Body of pancreas (tissue), 4 donors: ENCODE data around the gene ZNF543. TPM values are rescaled to one million over a fixed set of nuclear protein-coding genes. Genes with fewer than 3 reads are reported as not detected.
"Not testable (repeated sequence)": the region's sequence is repeated elsewhere in the genome, so short reads cannot be mapped to it uniquely, and the experiment has no call there.

Experiments used
- ATAC-seq: fragments of 150-250 bp; one replicate; pipeline ENCODE4 v1.9.1; 2016
- DNase-seq, 4 donors: peaks; one replicate each; pipeline ENCODE4 v3.0.0-alpha.2; 2019
- H3K27ac ChIP-seq, 4 donors: fragments of 200-600 bp; sonication (generic); 1 replicate in 3 of 4; 2 replicates in 1 of 4; pipeline versions ENCODE4 v1.5.1 to v1.6.1; 2016 to 2019; ENCODE audit warnings: mild to moderate bottlenecking in 1 of 4, mixed read lengths in 1 of 4, moderate library complexity in 1 of 4
- H3K27me3 ChIP-seq, 2 donors: fragments of 200-600 bp; sonication (generic); one replicate each; pipeline ENCODE4 v1.6.0; 2016; ENCODE audit warnings: mild to moderate bottlenecking in 1 of 2
- H3K36me3 ChIP-seq, 2 donors: fragments of 200-600 bp; sonication (generic); replicated peaks in 1 of 2; 2 replicates each; pipeline ENCODE4 v1.5.1; 2016; ENCODE audit warnings: low read depth in 2 of 2; ENCODE audit not compliant: insufficient read depth in 1 of 2
- H3K4me1 ChIP-seq: fragments of 200-600 bp; sonication (generic); one replicate; pipeline ENCODE4 v1.6.0; 2016
- H3K4me3 ChIP-seq, 2 donors: fragments of 200-600 bp; sonication (generic); 1 replicate in 1 of 2; 2 replicates in 1 of 2; pipeline ENCODE4 v1.5.1; 2016 to 2019
- H3K9me3 ChIP-seq, 3 donors: fragments of 200-600 bp; sonication (generic); 1 replicate in 2 of 3; 2 replicates in 1 of 3; pipeline ENCODE4 v1.5.1; 2016
- POLR2A ChIP-seq, 3 donors: fragments of 450-650 bp; IDR thresholded peaks; one replicate each; pipeline ENCODE4 v1.6.1; 2016; ENCODE audit warnings: antibody characterized with exemption in 3 of 3, mild to moderate bottlenecking in 2 of 3
- WGBS, 2 donors: methylation state at CpG; one replicate each; pipeline ENCODE4 v1.1.5; 2017; 5-methylcytosine and 5-hydroxymethylcytosine counted together
- intact Hi-C: fragments of 100-400 bp; cut with DNase I; formaldehyde crosslinking; loops from one replicate; pipeline ENCODE4 v1.15.1; 2023
- total RNA-seq, 2 donors: library from RNA; depleted of rRNA; stranded (reverse); fragments of >200 nt; gene quantifications; one replicate each; pipeline ENCODE4 v1.1.0, GENCODE V29; 2016
- TF ChIP-seq, protein P1 (sequence below), 7 experiments: fragments of 450-650 bp in 4 of 7; fragments of 200-600 bp in 3 of 7; sonication (generic) in 3 of 7; IDR thresholded peaks; one replicate each; pipeline ENCODE4 v1.5.1; 2016 to 2019; ENCODE audit warnings: antibody characterized with exemption in 7 of 7

ZNF543 gene
- total RNA-seq = 1 to 10 TPM in 1 of 2 donors, under 1 TPM in 1; 0.33 to 3.9 TPM

DNA sequence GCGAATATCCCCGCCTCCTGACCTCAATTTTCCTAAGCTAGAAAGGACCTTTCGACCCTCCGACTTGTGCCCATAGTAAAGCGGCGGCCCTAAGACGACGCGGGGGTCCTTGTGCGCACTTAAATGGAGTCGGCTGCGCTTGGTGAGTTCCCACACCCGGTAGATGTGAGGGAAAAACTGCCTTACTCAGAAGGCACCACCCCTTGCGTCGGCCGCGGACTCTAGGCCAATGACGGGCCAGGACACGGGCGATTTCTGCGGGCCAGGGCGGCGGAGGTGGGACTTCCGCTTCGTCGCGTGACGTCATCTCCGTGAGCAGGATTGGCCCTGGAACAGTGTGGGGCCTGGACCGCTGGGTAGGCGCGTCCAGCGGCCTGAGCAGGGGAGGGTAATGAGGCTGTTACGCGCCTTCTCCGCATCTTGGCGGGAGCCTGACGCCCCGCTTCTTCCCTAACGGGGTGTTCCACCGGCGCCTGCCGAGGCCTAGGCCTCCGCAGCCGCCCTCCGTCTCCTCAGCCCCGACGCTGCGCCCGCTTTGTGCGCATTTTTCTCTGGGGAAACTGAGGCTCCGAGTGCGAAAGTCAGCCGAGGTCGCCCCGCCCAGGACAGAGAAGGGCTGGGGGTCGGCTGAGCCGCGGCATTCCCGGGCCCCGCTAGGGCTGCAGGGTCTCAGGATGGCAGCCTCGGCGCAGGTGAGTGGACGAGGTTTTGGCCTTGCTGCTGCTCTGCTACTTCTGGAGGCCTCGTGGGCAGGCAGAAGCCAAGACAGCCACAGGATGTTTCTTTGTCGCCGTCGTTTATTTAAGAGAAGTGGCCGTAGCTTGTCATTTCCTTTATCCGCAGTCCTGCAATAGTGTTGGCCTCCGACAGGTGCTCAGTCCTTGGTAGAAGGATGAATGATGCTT lies at the start of gene ZNF543:
Gene ZNF543 (plus strand): TSS at position 293 of the 905 bp plus-strand sequence. CDS start 382 bp downstream, at position 675.
- TF ChIP-seq, protein P1, sequence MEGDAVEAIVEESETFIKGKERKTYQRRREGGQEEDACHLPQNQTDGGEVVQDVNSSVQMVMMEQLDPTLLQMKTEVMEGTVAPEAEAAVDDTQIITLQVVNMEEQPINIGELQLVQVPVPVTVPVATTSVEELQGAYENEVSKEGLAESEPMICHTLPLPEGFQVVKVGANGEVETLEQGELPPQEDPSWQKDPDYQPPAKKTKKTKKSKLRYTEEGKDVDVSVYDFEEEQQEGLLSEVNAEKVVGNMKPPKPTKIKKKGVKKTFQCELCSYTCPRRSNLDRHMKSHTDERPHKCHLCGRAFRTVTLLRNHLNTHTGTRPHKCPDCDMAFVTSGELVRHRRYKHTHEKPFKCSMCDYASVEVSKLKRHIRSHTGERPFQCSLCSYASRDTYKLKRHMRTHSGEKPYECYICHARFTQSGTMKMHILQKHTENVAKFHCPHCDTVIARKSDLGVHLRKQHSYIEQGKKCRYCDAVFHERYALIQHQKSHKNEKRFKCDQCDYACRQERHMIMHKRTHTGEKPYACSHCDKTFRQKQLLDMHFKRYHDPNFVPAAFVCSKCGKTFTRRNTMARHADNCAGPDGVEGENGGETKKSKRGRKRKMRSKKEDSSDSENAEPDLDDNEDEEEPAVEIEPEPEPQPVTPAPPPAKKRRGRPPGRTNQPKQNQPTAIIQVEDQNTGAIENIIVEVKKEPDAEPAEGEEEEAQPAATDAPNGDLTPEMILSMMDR (IDR thresholded peaks at IDR 0.05) = no peak
- TF ChIP-seq POLR2A (IDR thresholded peaks at IDR 0.05) = peak; percentile 24 to 73 (median 70)
- 1 to 3% methylated on average over 28 to 71 of the region's 71 CpGs for WGBS, 2 donors
- H3K4me1 ChIP-seq = peaks cover 24% of the 10 kb centered on the region
- H3K27me3 ChIP-seq = peaks cover 0 to 8% of the 10 kb centered on the region in 2 donors
- intact Hi-C loops = no loop called here
- ATAC-seq (peak; percentile 99), DNase-seq (peak; percentile 90 to 95 (median 92))
- H3K27ac ChIP-seq = peak within 1 kb of the TSS; percentile 63 to 85 (median 74)
- peak within 1 kb of the TSS; percentile 44 to 62 for H3K4me3 ChIP-seq
- H3K9me3 ChIP-seq = no peaks in the 10 kb centered on the region
- H3K36me3 ChIP-seq = peaks cover 0 to 3% of the 10 kb centered on the region in 2 donors

DNA sequence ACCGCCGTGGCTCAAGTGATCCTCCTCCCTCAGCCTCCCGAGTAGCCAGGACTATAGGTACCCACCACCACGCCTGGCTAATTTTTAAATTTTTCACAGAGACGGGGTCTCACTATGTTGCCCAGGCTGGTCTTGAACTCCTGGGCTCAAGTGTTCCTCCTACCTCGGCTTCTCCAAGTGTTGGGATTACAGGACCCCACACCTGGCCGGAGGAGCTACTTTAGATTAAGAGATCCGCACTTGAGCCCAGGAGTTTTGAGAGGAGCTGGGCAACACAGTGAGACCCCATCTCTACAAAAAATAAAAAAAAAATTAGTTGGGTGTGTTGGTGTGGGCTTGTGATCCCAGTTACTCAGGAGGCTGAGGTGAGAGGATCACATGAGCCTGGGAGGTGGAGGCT lies 49.0 kb upstream of the ZNF543 start:
- TF ChIP-seq, protein P1 (IDR thresholded peaks at IDR 0.05) = no peak
- H3K4me3 ChIP-seq = no peak overlapping the region
- intact Hi-C loops = no loop called here
- 94 to 95% methylated on average over 8 of the region's 8 CpGs for WGBS, 2 donors
- H3K36me3 ChIP-seq = no peaks in the 10 kb centered on the region
- H3K27me3 ChIP-seq = no peaks in the 10 kb centered on the region
- H3K9me3 ChIP-seq = no peaks in the 10 kb centered on the region
- no peaks in the 10 kb centered on the region for H3K4me1 ChIP-seq
- no peak overlapping the region for H3K27ac ChIP-seq
- ATAC-seq (no peak), DNase-seq (no peak)

DNA sequence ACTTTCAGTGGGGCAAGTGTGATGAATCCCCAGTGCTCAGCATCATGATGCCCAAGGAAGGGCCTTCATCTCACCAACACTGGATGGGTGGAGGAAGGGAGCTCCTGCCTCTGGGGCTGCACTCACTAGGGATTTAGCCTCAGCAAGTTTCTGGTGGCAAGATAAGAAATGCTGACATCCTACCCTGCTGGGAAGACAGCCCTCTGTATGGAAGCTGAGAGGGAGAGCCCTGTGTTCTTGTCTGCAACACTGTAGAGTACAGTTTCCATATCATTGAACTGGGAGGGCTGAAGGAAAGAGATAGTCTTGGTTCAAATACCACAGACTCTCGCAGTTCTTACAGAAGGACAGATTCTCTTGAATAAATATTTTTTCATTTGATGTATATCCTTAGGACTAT lies 47.3 kb upstream of the ZNF543 start:
- intact Hi-C loops = no loop called here
- 33 to 100% methylated on average over 1 of the region's 1 CpG for WGBS, 2 donors
- no peak for ATAC-seq

DNA sequence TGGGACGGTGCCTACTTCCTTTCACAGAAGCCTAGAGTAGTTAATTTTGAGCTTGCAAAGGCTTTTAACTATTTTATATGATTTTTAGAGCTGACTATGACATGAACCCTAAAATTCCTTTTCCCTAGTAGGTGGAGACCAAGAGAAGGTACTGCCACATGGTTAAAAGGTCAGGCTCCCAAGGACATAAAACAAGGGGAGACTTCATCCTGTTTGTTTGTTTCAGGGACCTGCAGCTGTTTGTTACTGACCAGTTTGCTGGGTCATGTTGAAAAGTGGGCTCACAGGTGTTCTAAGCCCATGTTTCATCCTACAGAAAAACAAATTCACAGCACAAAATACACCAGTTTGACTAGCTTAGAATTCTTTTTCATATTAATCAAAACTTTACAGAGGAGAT lies 43.8 kb upstream of the ZNF543 start:
- ATAC-seq = no peak
- intact Hi-C loops = no loop called here
- H3K4me1 ChIP-seq = peaks cover 12% of the 10 kb centered on the region
- no peaks in the 10 kb centered on the region for H3K36me3 ChIP-seq
- no peak overlapping the region for H3K27ac ChIP-seq
- H3K4me3 ChIP-seq = no peak overlapping the region
- no peak for TF ChIP-seq POLR2A (IDR thresholded peaks at IDR 0.05)
- TF ChIP-seq, protein P1 (IDR thresholded peaks at IDR 0.05) = no peak
- no peaks in the 10 kb centered on the region for H3K27me3 ChIP-seq
- no peak for DNase-seq
- 83 to 100% methylated on average over 1 of the region's 1 CpG for WGBS, 2 donors
- H3K9me3 ChIP-seq = no peaks in the 10 kb centered on the region

More for the DNA sequence above, 47.3 kb upstream of the ZNF543 start:
- H3K27me3 ChIP-seq = no peaks in the 10 kb centered on the region
- H3K9me3 ChIP-seq = no peaks in the 10 kb centered on the region
- no peaks in the 10 kb centered on the region for H3K4me1 ChIP-seq
- no peak overlapping the region for H3K4me3 ChIP-seq
- H3K36me3 ChIP-seq = no peaks in the 10 kb centered on the region
- TF ChIP-seq, protein P1 (IDR thresholded peaks at IDR 0.05) = no peak
- no peak for TF ChIP-seq POLR2A (IDR thresholded peaks at IDR 0.05)
- no peak for DNase-seq
- H3K27ac ChIP-seq = no peak overlapping the region

DNA sequence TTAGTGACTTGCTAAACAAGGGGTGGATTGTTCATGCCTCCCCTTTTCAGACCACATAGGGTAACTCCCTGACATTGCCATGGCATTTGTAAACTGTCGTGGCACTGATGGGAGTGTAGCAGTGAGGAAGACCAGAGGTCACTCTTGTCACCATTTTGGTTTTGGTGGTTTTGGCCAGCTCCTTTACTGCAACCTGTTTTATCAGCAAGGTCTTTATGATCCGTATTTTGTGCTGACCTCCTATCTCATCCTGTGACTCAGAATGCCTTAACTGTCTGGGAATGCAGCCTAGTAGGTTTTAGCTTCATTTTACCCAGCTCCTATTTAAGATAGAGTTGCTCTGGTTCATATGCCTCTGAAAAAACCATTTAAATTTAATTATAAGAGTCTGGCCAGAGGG lies 41.8 kb upstream of the ZNF543 start:
- H3K36me3 ChIP-seq, H3K27ac ChIP-seq, H3K27me3 ChIP-seq, DNase-seq, ATAC-seq, H3K9me3 ChIP-seq, H3K4me3 ChIP-seq, intact Hi-C loops: not testable (repeated sequence)
- 82 to 84% methylated on average over 2 of the region's 2 CpGs for WGBS, 2 donors
- peaks cover 25% of the 10 kb centered on the region for H3K4me1 ChIP-seq
